PFSK-1 (cell line): Measurements from ENCODE around the gene PRAF2.

Source experiments
- POLR2AphosphoS5 ChIP-seq: IDR thresholded peaks from 2 replicates; pipeline ENCODE4 v1.6.1; 2012; ENCODE audit warnings: low read depth, mild to moderate bottlenecking, control low read depth, low read length, moderate library complexity
- TAF1 ChIP-seq: IDR thresholded peaks from 2 replicates; pipeline ENCODE4 v1.6.1; 2012; ENCODE audit warnings: low read length, control low read depth, borderline replicate concordance; ENCODE audit not compliant: insufficient read depth

DNA sequence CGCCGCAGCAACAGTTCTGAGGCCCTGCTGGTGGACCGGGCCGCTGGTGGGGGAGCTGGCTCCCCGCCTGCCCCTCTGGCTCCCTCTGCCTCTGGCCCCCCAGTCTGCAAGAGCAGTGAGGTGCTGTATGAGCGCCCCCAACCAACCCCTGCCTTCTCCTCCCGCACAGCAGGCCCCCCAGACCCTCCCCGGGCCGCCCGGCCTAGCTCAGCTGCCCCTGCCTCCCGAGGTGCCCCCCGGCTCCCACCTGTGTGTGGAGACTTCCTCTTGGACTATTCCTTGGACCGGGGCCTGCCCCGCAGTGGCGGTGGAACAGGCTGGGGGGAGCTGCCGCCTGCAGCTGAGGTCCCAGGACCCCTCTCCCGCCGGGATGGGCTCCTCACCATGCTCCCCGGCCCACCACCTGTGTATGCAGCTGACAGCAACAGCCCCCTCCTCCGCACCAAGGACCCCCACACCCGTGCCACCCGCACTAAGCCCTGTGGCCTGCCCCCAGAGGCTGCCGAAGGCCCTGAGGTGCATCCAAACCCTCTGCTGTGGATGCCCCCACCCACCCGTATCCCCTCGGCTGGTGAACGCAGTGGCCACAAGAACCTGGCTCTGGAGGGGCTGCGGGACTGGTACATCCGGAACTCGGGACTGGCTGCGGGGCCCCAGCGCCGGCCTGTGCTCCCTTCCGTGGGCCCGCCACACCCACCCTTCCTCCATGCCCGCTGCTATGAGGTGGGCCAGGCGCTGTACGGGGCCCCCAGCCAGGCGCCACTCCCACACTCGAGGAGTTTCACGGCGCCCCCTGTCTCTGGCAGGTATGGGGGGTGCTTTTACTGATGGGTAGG, 6.3 kb downstream of the PRAF2 start:
- TF ChIP-seq TAF1 (no peak), POLR2AphosphoS5 (no peak)
